Anterior cingulate cortex (tissue), 58 donors: ENCODE results near the gene HPN.
"Not testable (repeated sequence)": the region's sequence is repeated elsewhere in the genome, so short reads cannot be mapped to it uniquely, and the experiment has no call there.

Experiments used
- DNase-seq, 58 donors: peaks; one replicate each; lab custom pipeline; 2025; lab: John Stamatoyannopoulos, UW

The HPN gene

GRCh38 chr19:35039881-35040825, 1.4 kb upstream of the HPN start:
- no peak for DNase-seq

GRCh38 chr19:35040826-35041547, 534 bp upstream of the HPN start:
- DNase-seq, result peak in 46 of 58 donors; percentile 9 to 82 (median 46)

- DNase-seq, result no peak
Measured at GRCh38 chr19:35042056-35042730, 672 bp downstream of the HPN start.

GRCh38 chr19:35042954-35043604, 1.6 kb downstream of the HPN start:
- no peak for DNase-seq

GRCh38 chr19:35043906-35044305, 2.4 kb downstream of the HPN start:
- no peak for DNase-seq

GRCh38 chr19:35044317-35045117, 3.0 kb downstream of the HPN start:
- peak in 53 of 58 donors; percentile 14 to 83 (median 54) for DNase-seq

GRCh38 chr19:35045667-35046300, 4.3 kb downstream of the HPN start:
- DNase-seq, result peak in 33 of 58 donors; percentile 6 to 73 (median 32)

GRCh38 chr19:35046461-35046860, 4.9 kb downstream of the HPN start:
- DNase-seq, result peak in 2 of 58 donors; percentile 25 to 31

GRCh38 chr19:35048911-35049411, 7.4 kb downstream of the HPN start:
- DNase-seq, result peak in 53 of 58 donors; percentile 25 to 89 (median 70)

- DNase-seq, result peak in 1 of 58 donors; percentile 74
Measured at GRCh38 chr19:35049456-35049855, 7.9 kb downstream of the HPN start.

- DNase-seq, result not testable (repeated sequence)
Measured at GRCh38 chr19:35050662-35051061, 9.1 kb downstream of the HPN start.

- DNase-seq, result not testable (repeated sequence)
Measured at GRCh38 chr19:35051268-35051667, 9.7 kb downstream of the HPN start.

- DNase-seq, result no peak
Measured at GRCh38 chr19:35051796-35052195, 10.3 kb downstream of the HPN start.

- no peak for DNase-seq
Measured at GRCh38 chr19:35052599-35053190, 11.2 kb downstream of the HPN start.

- no peak for DNase-seq
Measured at GRCh38 chr19:35053667-35054293, 12.3 kb downstream of the HPN start.

- DNase-seq, result no peak
Measured at GRCh38 chr19:35054626-35055025, 13.1 kb downstream of the HPN start.

- DNase-seq, result no peak
Measured at GRCh38 chr19:35055715-35056179, 14.2 kb downstream of the HPN start.
